Measurements from ENCODE around the gene ITGB5. TPM values are rescaled to one million over a fixed set of nuclear protein-coding genes. Genes with fewer than 3 reads are reported as not detected.

ITGB5 gene
- total and polyA plus RNA-seq, 2 donors (not counting 1 experiment from before 2014, with no cell fraction given): 0.15 to 0.54 TPM

DNA sequence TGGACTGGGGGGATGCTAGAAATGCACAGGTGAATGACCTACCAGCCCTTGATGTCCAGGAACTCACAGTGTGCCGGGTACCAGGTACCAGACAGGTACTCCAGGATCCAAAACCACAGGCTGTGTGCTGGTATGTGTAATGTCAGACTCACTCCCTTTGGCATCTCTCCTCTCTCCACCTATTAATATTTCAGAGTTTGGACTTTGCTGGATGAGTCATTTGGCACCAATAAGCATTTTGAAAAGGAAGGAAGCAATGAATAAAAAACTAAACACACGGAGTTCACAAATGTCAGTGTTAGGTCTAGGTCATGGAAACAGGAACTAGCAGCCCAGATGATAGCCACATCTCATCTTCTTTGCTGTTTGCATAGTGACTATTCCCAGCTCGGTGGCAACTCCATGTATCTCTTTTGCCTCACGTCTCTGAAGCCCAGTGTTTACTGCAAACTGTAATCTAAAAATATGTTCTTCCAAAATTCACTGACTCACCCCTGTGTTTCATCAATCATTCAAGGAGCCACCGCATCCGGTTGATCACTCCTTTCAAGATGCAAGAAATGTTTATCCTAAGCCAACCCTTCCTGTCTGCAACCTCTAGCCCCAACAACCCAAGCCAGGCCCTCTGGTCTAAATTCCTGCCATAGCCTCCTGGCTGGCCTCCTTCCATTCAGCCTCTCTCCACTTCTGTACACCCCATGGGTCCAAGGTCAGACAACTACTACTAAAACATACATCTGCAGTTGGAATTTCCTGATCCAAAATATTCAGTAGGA, 8.4 kb downstream of the ITGB5 start:
- no peak for DNase-seq
- Histone ChIP-seq H3K9me3 (ENCODE audit: control extremely low read depth in 1 of 3, control insufficient read depth in 2 of 3, insufficient read depth in 1 of 3, low read length in 2 of 3) (no peaks in the 10 kb centered on the region), H3K27ac (ENCODE audit: low read length in 2 of 2) (no peak overlapping the region), H3K4me1 (ENCODE audit: control insufficient read depth in 2 of 2, insufficient read depth in 2 of 2, low read length in 2 of 2) (no peaks in the 10 kb centered on the region), H4K20me1 (ENCODE audit: control insufficient read depth, insufficient read depth, low read length, poor library complexity, severe bottlenecking) (no peaks in the 10 kb centered on the region), H2AFZ (ENCODE audit: insufficient read depth, low read depth, low read length, poor library complexity, severe bottlenecking) (no peak overlapping the region), H3K79me2 (ENCODE audit: control insufficient read depth, insufficient read depth, low read length) (no peaks in the 10 kb centered on the region), H3K4me3 (ENCODE audit: control extremely low read depth in 1 of 5, extremely low read depth in 1 of 5, insufficient read depth in 1 of 5, low read depth in 2 of 5, low read length in 4 of 5) (no peak overlapping the region), H3K9ac (ENCODE audit: low read length) (no peak overlapping the region), H3K36me3 (replicated peaks in 1 of 2; ENCODE audit: control extremely low read depth in 1 of 2, control insufficient read depth in 1 of 2, extremely low read depth in 1 of 2, insufficient read depth in 2 of 2, low read length in 1 of 2) (no peaks in the 10 kb centered on the region), H3K27me3 (replicated peaks in 1 of 4; ENCODE audit: control extremely low read depth in 1 of 4, control insufficient read depth in 3 of 4, insufficient read depth in 4 of 4, low read length in 3 of 4) (peaks cover 0 to 13% (median 4%) of the 10 kb centered on the region in 4 experiments), H3K4me2 (replicated peaks; ENCODE audit: low read depth, low read length, poor library complexity, severe bottlenecking) (no peak overlapping the region)
- H3K9me3 Mint-ChIP-seq (ENCODE audit: insufficient read depth): no peaks in the 10 kb centered on the region
- no peaks in the 10 kb centered on the region for H3K4me1 Mint-ChIP-seq
- intact Hi-C loops (cut with micrococcal nuclease): no loop called here
- 16% methylated on average over 5 of the region's 6 CpGs for WGBS (ENCODE audit: insufficient coverage)
- H3K4me3 Mint-ChIP-seq: no peak overlapping the region
- no peak for TF ChIP-seq EZH2 (IDR thresholded peaks at IDR 0.05; ENCODE audit: borderline replicate concordance, insufficient read depth, low read depth, low read length, poor library complexity, severe bottlenecking)
- TF ChIP-seq, protein P1, sequence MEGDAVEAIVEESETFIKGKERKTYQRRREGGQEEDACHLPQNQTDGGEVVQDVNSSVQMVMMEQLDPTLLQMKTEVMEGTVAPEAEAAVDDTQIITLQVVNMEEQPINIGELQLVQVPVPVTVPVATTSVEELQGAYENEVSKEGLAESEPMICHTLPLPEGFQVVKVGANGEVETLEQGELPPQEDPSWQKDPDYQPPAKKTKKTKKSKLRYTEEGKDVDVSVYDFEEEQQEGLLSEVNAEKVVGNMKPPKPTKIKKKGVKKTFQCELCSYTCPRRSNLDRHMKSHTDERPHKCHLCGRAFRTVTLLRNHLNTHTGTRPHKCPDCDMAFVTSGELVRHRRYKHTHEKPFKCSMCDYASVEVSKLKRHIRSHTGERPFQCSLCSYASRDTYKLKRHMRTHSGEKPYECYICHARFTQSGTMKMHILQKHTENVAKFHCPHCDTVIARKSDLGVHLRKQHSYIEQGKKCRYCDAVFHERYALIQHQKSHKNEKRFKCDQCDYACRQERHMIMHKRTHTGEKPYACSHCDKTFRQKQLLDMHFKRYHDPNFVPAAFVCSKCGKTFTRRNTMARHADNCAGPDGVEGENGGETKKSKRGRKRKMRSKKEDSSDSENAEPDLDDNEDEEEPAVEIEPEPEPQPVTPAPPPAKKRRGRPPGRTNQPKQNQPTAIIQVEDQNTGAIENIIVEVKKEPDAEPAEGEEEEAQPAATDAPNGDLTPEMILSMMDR (IDR thresholded peaks at IDR 0.05): no peak
- peaks cover 49% of the 10 kb centered on the region for H3K27me3 Mint-ChIP-seq
- ATAC-seq (ENCODE audit: low read depth): no peak
- ChIA-PET POLR2A (no interaction called here), CTCF (no interaction called here)
- no peak overlapping the region for H3K27ac Mint-ChIP-seq

DNA sequence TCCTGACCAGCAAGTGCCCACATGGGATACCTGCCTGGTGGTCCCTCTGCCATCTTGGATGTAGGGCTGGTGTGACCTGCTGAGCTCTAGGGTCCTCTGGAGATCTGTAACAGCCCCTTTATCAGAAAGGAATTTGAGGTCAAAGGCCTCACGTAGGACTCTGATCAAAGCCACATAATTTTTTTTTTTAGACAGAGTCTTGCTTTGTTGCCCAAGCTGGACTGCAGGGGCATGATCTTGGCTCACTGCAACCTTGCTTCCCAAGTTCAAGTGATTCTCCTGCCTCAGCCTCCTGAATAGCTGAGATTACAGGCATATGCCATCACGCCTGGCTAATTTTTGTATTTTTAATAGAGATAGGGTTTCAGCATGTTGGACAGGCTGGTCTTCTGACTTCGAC, 9.5 kb downstream of the ITGB5 start:
- Histone ChIP-seq H3K4me1 (ENCODE audit: control insufficient read depth in 2 of 2, insufficient read depth in 2 of 2, low read length in 2 of 2) (no peaks in the 10 kb centered on the region), H3K27me3 (replicated peaks in 1 of 4; ENCODE audit: control extremely low read depth in 1 of 4, control insufficient read depth in 3 of 4, insufficient read depth in 4 of 4, low read length in 3 of 4) (peaks cover 0 to 11% (median 6%) of the 10 kb centered on the region in 4 experiments), H3K4me3 (ENCODE audit: control extremely low read depth in 1 of 5, extremely low read depth in 1 of 5, insufficient read depth in 1 of 5, low read depth in 2 of 5, low read length in 4 of 5) (no peak overlapping the region), H2AFZ (ENCODE audit: insufficient read depth, low read depth, low read length, poor library complexity, severe bottlenecking) (no peak overlapping the region), H3K79me2 (ENCODE audit: control insufficient read depth, insufficient read depth, low read length) (no peaks in the 10 kb centered on the region), H3K4me2 (replicated peaks; ENCODE audit: low read depth, low read length, poor library complexity, severe bottlenecking) (no peak overlapping the region), H3K9me3 (ENCODE audit: control extremely low read depth in 1 of 3, control insufficient read depth in 2 of 3, insufficient read depth in 1 of 3, low read length in 2 of 3) (no peaks in the 10 kb centered on the region), H3K27ac (ENCODE audit: low read length in 2 of 2) (no peak overlapping the region), H3K36me3 (replicated peaks in 1 of 2; ENCODE audit: control extremely low read depth in 1 of 2, control insufficient read depth in 1 of 2, extremely low read depth in 1 of 2, insufficient read depth in 2 of 2, low read length in 1 of 2) (no peaks in the 10 kb centered on the region), H4K20me1 (ENCODE audit: control insufficient read depth, insufficient read depth, low read length, poor library complexity, severe bottlenecking) (no peaks in the 10 kb centered on the region), H3K9ac (ENCODE audit: low read length) (no peak overlapping the region)
- ATAC-seq (ENCODE audit: low read depth): no peak
- no peaks in the 10 kb centered on the region for H3K9me3 Mint-ChIP-seq (ENCODE audit: insufficient read depth)
- no peak for TF ChIP-seq EZH2 (IDR thresholded peaks at IDR 0.05; ENCODE audit: borderline replicate concordance, insufficient read depth, low read depth, low read length, poor library complexity, severe bottlenecking)
- TF ChIP-seq, protein P1 (IDR thresholded peaks at IDR 0.05): no peak
- intact Hi-C loops (cut with micrococcal nuclease): no loop called here
- ChIA-PET CTCF (no interaction called here), POLR2A (no interaction called here)
- H3K27ac Mint-ChIP-seq: no peak overlapping the region
- no peak overlapping the region for H3K4me3 Mint-ChIP-seq
- DNase-seq: no peak
- H3K27me3 Mint-ChIP-seq: peaks cover 48% of the 10 kb centered on the region
- WGBS (ENCODE audit: insufficient coverage): 94% methylated on average over 3 of the region's 3 CpGs
- no peaks in the 10 kb centered on the region for H3K4me1 Mint-ChIP-seq
